AG04449 (cell line): ENCODE results near the gene GGT6.

Experiments
- CTCF ChIA-PET: fragments of 350-600 bp; formaldehyde crosslinking; extraction: SDS; loops from one replicate; lab custom pipeline; 2021; ENCODE audit warnings: antibody characterized with exemption; lab: Yijun Ruan, JAX
- POLR2A ChIA-PET: fragments of 400-600, 350-600 bp; formaldehyde crosslinking; extraction: SDS; loops from one replicate; lab custom pipeline; 2020; ENCODE audit warnings: antibody characterized with exemption, inconsistent platforms; lab: Yijun Ruan, JAX
- DNase-seq: peaks from one replicate; pipeline ENCODE4 v3.0.0-alpha.2; 2010; ENCODE audit warnings: low read depth, low spot score
- H3K4me3 ChIP-seq: 2 replicates; pipeline ENCODE4 v1.5.1; 2011; ENCODE audit warnings: low read depth, mild to moderate bottlenecking, control low read depth, low read length
- CTCF ChIP-seq: IDR thresholded peaks from one replicate; pipeline ENCODE4 v1.5.1; 2011; ENCODE audit warnings: mild to moderate bottlenecking, moderate library complexity, low read length, control low read depth, inconsistent platforms; ENCODE audit not compliant: insufficient read depth; ENCODE audit errors: missing control alignments

GGT6 gene

GRCh38 chr17:4527134-4527533 lies 33.2 kb downstream of the GGT6 start:
- ChIA-PET CTCF (interaction anchor here (3.1 kb wide), 1 partner anchor 40 kb away, joined by 8 read pairs; no protein-coding TSS in a partner anchor), POLR2A (no interaction called here)
- no peak for DNase-seq
- TF ChIP-seq CTCF = no peak
- H3K4me3 ChIP-seq = no peak overlapping the region

- POLR2A ChIA-PET = no interaction called here
- no peak for DNase-seq
- no peak overlapping the region for H3K4me3 ChIP-seq
- TF ChIP-seq CTCF = no peak
- CTCF ChIA-PET = interaction anchor here (3.4 kb wide), 1 partner anchor 41 kb away, joined by 9 read pairs; no protein-coding TSS in a partner anchor
Measured at GRCh38 chr17:4525691-4526397, 34.5 kb downstream of the GGT6 start.

- no peak for DNase-seq
- CTCF ChIA-PET = interaction anchor here (3.4 kb wide), 1 partner anchor 43 kb away, joined by 9 read pairs; no protein-coding TSS in a partner anchor
- TF ChIP-seq CTCF = no peak
- POLR2A ChIA-PET = no interaction called here
- no peak overlapping the region for H3K4me3 ChIP-seq
Measured at GRCh38 chr17:4523946-4524345, 36.4 kb downstream of the GGT6 start.

- no peak overlapping the region for H3K4me3 ChIP-seq
- TF ChIP-seq CTCF = no peak
- DNase-seq = no peak
- CTCF ChIA-PET = no interaction called here
- POLR2A ChIA-PET = no interaction called here
Measured at GRCh38 chr17:4522661-4523060, 37.7 kb downstream of the GGT6 start.

- no peak for TF ChIP-seq CTCF
- ChIA-PET POLR2A (no interaction called here), CTCF (interaction anchor here (2.0 kb wide), 1 partner anchor 46 kb away, joined by 7 read pairs; no protein-coding TSS in a partner anchor)
- no peak overlapping the region for H3K4me3 ChIP-seq
- no peak for DNase-seq
Measured at GRCh38 chr17:4520894-4521600, 39.3 kb downstream of the GGT6 start.

- ChIA-PET CTCF (interaction anchor here (2.0 kb wide), 1 partner anchor 47 kb away, joined by 7 read pairs; no protein-coding TSS in a partner anchor), POLR2A (no interaction called here)
- no peak for TF ChIP-seq CTCF
- DNase-seq = no peak
- H3K4me3 ChIP-seq = no peak overlapping the region
Measured at GRCh38 chr17:4520060-4520893, 40.1 kb downstream of the GGT6 start.
